T-helper 17 cell (primary cell): Measurements from ENCODE around the gene MAMSTR. TPM values are rescaled to one million over a fixed set of nuclear protein-coding genes. Genes with fewer than 3 reads are reported as not detected.
"Not testable (repeated sequence)": the region's sequence is repeated elsewhere in the genome, so short reads cannot be mapped to it uniquely, and the experiment has no call there.

Source experiments
- ATAC-seq: fragments of 150-1000 bp; cut with Tn5 transposase; 2 replicates; pipeline ENCODE4 v1.10.0; 2021; ENCODE audit warnings: mild to moderate bottlenecking, moderate library complexity
- DNase-seq, 3 donors: peaks; one replicate each; pipeline versions ENCODE4 v3.0.0 to v3.0.0-alpha.2; 2020 to 2021
- H3K9me3 ChIP-seq: one replicate; pipeline ENCODE4 v1.7.0; 2013; ENCODE audit warnings: low read length, mild to moderate bottlenecking; ENCODE audit not compliant: control insufficient read depth, poor library complexity, severe bottlenecking
- H3K27ac Mint-ChIP-seq: one replicate; pipeline ENCODE4 v1.8.0; 2022; ENCODE audit warnings: mild to moderate bottlenecking, moderate library complexity, mixed read lengths
- H3K27me3 Mint-ChIP-seq: one replicate; pipeline ENCODE4 v1.8.0; 2022; ENCODE audit warnings: mixed read lengths
- H3K36me3 Mint-ChIP-seq: one replicate; pipeline ENCODE4 v1.8.0; 2022; ENCODE audit warnings: low read depth, mixed read lengths
- H3K4me1 Mint-ChIP-seq: one replicate; pipeline ENCODE4 v1.8.0; 2022; ENCODE audit warnings: mild to moderate bottlenecking, mixed read lengths
- H3K4me3 Mint-ChIP-seq: one replicate; pipeline ENCODE4 v1.8.0; 2022; ENCODE audit warnings: mild to moderate bottlenecking, moderate library complexity, mixed read lengths
- total RNA-seq, 4 donors: library from RNA in 2 of 4; stranded (reverse) in 2 of 4; gene quantifications; one replicate each; pipeline ENCODE4 v1.2.3 and lab custom pipeline; 2022 to 2026

The MAMSTR gene
- total RNA-seq, 2 donors from 2014 or later, result 0.42 to 0.60 TPM

DNA sequence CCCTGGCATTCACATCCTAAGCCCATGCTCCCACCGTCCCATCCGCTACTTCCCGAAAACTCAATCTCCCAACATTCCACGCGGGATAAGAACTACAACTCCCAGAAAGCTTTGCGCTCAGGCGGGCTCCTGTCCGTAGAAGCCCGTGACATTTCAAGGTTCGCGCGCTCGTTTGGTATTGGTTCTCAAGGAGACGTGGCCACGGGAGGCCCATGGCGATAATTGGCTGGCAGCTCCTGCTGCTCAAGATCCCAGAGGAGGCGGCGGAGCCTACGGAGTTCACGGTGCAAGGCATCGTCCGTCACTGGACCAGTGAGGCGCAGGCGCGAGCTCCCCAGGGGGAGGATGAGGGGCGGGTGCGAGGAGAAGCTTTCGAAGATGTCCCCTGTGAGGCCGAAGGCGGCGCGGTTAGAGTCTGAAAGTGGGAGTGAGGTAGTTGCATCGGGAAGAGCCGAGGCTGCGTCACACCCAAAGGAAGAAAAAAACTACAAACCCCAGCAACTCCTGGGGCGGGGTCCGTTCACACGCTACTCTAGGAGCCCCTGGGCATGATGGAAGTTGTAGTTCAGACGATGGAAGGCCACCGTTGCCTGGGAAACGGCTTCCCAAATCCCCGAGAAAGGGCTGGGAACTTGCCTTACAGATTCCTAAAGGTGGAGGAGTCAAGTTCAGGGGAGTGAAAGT is 1.2 kb upstream of the MAMSTR start:
- Mint-ChIP-seq H3K36me3 (no peaks in the 10 kb centered on the region), H3K27me3 (no peaks in the 10 kb centered on the region), H3K4me1 (peaks cover 16% of the 10 kb centered on the region), H3K27ac (peak overlapping the region; percentile 93), H3K4me3 (peak overlapping the region; percentile 94)
- ATAC-seq, result peak; percentile 91
- H3K9me3 ChIP-seq, result no peaks in the 10 kb centered on the region
- peak; percentile 77 to 85 (median 82) for DNase-seq

DNA sequence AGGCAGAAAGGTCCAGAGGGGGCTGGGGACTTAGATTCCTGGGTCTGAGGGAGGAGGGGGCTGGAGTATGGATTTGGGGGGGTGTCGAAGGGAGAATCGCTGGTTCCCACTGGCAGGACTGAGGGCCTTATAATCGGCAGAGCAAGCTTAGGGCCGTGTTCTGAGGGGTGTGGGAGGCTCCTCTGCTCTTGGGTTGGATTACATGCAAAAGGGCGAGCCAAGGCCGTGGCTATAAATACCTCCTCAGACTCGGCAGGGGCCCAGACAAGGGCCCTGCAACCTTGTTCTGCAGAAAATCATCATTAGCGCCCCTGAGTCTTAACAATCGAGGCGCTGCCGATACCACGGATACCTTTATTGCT is 707 bp upstream of the MAMSTR start:
- no peaks in the 10 kb centered on the region for H3K27me3 Mint-ChIP-seq
- H3K4me3 Mint-ChIP-seq, result peak overlapping the region; percentile 94
- peaks cover 15% of the 10 kb centered on the region for H3K4me1 Mint-ChIP-seq
- no peaks in the 10 kb centered on the region for H3K9me3 ChIP-seq
- DNase-seq, result no peak
- peak overlapping the region; percentile 93 for H3K27ac Mint-ChIP-seq
- no peaks in the 10 kb centered on the region for H3K36me3 Mint-ChIP-seq
- peak; percentile 1 for ATAC-seq

DNA sequence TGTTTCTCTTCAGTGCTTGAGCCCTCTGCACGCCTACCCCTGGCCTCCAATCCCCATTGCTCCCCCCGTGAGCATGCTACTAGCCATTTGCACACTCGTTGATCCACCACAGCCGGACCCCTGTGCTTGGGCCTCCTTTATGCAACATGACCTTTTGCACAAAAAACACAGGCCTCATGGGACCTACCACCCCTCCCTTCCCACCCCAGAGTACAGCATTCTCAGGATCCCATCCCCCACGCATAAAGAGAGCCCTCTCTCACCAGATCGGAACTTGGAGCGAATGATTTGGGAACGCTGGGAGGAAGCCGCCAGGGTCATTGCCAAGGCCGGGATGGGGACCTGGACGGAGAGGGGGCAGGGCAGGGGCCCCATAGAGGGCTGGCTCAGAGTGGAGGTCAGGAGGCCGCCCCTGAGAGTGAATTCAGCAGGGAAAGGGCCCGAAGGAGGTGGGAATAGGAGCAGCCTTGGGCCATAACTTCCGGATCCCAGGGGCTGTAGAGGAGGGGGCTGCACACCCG is 754 bp downstream of the MAMSTR start:
- H3K27me3 Mint-ChIP-seq, result no peaks in the 10 kb centered on the region
- peak overlapping the region; percentile 39 for H3K4me3 Mint-ChIP-seq
- H3K36me3 Mint-ChIP-seq, result no peaks in the 10 kb centered on the region
- ATAC-seq (no peak), DNase-seq (no peak)
- H3K9me3 ChIP-seq, result no peaks in the 10 kb centered on the region
- no peak overlapping the region for H3K27ac Mint-ChIP-seq
- peaks cover 18% of the 10 kb centered on the region for H3K4me1 Mint-ChIP-seq

DNA sequence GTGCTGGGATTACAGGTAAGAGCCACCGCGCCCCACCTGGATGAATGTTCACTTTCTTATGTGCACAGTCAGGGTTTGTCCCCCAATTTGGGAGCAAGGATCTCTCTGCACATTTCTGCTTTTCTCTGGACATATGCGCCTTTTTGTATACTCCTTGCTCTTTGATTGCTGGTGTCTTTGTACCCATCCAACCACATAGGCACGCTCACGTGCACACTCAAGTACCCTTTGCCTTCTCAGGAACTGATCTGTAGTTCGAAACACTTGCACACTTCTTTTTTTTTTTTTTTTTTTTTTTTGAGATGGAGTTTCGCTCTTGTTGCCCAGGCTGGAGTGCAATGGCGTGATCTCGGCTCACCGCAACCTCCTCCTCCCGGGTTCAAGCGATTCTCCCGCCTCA is 1.4 kb downstream of the MAMSTR start:
- not testable (repeated sequence) for H3K4me3 Mint-ChIP-seq, H3K36me3 Mint-ChIP-seq, DNase-seq, H3K9me3 ChIP-seq, H3K27me3 Mint-ChIP-seq, H3K27ac Mint-ChIP-seq, ATAC-seq
- peaks cover 19% of the 10 kb centered on the region for H3K4me1 Mint-ChIP-seq

DNA sequence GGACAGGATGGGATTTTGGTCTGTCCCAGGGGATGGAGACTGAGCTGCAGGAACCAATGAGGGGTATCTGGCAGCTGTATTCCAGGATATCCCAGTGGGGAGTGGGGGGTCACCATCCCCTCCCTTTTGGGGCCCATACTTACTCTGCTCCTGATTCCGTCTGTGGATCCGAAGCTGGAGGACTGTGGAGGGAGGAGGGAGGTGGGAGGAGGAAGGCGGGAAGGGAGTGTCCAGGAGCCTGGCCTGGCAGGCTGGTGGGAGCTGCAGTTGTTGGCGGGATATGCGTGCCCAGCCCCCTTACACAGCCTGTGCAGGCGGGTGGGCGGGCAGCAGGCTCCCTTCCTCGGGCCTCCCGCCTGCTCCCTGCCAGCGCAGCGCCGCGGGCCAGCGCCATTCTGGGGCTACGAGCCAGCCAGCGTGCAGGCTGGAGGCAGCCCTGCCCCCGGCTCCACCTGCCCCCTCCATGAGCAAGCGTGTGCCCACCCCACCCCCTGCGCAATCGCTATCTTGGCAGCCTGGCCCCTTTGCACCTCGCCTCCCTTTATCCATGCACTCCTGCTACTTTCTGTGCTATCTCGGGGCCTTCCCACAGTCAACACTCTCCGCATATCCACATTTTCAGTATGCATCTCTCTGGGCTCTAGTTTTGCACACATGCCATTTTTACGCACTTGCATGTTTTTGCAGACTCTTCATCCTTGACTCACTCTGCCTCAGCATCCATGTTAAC is 2.8 kb downstream of the MAMSTR start:
- ATAC-seq (no peak), DNase-seq (no peak)
- H3K9me3 ChIP-seq, result no peaks in the 10 kb centered on the region
- Mint-ChIP-seq H3K27me3 (no peaks in the 10 kb centered on the region), H3K4me3 (peak overlapping the region; percentile 25), H3K36me3 (no peaks in the 10 kb centered on the region), H3K27ac (no peak overlapping the region), H3K4me1 (peaks cover 25% of the 10 kb centered on the region)

DNA sequence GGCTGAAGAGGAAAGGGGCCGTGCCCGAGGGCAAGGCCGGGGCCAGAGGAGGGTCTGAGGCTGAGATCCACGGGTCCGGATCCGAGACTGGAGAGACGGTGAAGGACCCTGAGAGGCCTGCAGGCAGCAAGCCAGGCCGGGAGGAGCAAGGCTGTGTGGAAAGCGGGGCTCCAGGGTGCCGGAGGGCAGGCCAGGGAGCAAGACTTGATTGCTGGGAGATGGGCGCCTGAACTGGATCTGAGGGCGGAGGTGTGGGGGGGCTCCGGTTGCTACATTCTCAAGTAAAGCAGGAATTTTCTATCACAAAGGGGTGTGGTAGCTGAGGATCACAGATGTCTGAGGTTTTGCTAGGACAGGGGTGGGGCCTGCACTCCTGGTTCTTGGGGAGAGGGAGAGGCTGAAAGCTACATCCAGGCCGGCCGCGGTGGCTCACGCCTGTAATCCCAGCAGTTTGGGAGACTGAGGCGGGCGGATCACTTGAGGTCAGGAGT is 3.8 kb downstream of the MAMSTR start:
- H3K9me3 ChIP-seq, result no peaks in the 10 kb centered on the region
- H3K36me3 Mint-ChIP-seq, result no peaks in the 10 kb centered on the region
- DNase-seq (no peak), ATAC-seq (no peak)
- H3K4me1 Mint-ChIP-seq, result peaks cover 21% of the 10 kb centered on the region
- H3K27me3 Mint-ChIP-seq, result no peaks in the 10 kb centered on the region
- no peak overlapping the region for H3K27ac Mint-ChIP-seq
- no peak overlapping the region for H3K4me3 Mint-ChIP-seq

DNA sequence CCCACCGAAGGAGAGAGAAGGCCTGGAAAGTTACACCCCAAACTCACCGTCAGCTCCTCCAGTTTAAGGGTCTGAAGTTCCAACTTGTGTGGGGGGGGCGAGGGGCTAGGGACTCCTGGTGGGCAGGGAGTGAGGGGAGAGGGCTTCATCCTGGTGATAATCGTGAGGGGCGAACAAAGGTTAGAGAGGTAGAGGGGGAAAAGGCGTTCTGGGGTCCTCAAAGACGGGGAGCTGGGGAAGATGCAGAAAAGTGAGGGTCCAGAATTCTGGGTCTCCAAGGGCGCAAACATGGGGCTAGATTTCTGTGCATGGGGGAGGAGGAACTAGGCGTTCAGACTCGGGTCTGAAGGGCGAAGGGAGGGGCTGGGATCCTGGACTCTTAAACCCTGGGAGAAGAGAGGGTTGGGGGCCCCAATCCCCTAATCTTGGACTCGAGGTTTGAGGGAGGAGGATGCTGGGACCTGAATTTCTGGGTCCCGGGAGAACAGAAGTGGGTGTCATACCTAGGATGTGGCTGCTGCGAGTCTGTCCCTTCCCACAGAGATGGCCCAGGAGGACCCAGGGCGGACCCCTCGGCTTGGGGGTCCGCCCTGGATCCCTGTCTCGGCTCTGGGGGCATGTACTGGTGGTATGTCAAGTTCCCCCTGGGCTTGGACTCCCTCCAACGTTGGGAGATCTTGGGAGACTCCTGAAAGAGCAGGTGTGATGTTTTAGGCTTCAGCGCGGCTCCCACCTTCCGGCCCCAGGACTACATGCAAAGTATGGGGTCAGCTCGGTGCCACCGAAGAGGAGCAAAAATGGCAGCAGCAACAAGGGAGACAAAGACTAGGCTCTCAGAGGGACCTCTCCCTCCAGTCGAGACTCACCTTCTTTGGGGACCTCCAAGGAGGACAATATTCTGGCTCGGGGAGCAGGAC is 4.5 kb downstream of the MAMSTR start:
- Mint-ChIP-seq H3K27me3 (no peaks in the 10 kb centered on the region), H3K4me1 (peaks cover 17% of the 10 kb centered on the region), H3K36me3 (no peaks in the 10 kb centered on the region), H3K27ac (peak overlapping the region; percentile 59), H3K4me3 (peak overlapping the region; percentile 93)
- H3K9me3 ChIP-seq, result no peaks in the 10 kb centered on the region
- DNase-seq (no peak), ATAC-seq (no peak)

DNA sequence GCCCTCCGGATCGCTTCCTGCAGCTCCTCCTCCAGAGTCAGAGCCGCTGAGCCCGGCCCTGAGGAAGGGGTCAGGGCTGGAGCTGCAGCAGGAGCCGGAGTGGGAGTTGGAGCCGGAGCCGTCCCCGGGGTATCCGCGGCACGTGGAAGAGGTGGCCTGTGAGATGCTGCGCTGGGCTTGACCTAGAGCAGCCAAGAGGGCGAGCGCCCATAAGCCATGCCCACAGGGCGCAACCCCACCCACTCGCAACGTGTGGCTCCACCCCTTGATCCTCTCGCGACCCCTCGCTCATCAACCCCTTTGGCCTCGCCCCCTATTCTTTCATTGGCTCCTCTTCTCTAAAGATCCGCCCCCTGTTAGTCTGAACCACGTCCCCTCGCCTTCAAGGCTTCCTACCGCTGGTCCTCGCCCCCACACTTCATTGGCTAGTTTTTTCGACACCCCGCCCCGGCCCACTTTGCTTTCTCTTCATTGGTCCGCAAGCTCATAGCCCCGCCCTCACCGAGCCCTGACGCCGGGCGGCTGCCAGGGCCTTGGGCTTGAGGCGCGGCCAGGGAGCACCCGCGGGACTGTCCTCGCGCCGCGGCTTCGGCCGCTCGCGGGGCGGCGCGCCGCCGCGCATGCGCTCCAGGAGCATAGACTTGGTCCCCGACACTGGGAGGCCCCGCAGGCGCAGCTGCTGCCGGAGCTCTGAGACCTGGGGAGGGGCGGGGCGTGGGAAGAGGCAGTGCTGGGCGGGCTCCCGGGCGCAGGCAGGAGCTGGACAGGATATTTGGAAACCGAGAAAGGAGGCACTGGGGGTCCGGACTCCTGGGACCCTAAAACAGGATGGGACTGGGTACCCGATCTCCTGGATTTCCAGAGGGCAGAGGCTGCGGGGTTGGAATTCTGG is 5.4 kb downstream of the MAMSTR start:
- Mint-ChIP-seq H3K4me1 (peaks cover 17% of the 10 kb centered on the region), H3K27ac (peak overlapping the region; percentile 59), H3K4me3 (peak overlapping the region; percentile 93), H3K27me3 (no peaks in the 10 kb centered on the region), H3K36me3 (no peaks in the 10 kb centered on the region)
- ATAC-seq, result peak; percentile 94
- DNase-seq, result peak; percentile 93 to 97 (median 94)
- H3K9me3 ChIP-seq, result no peaks in the 10 kb centered on the region

DNA sequence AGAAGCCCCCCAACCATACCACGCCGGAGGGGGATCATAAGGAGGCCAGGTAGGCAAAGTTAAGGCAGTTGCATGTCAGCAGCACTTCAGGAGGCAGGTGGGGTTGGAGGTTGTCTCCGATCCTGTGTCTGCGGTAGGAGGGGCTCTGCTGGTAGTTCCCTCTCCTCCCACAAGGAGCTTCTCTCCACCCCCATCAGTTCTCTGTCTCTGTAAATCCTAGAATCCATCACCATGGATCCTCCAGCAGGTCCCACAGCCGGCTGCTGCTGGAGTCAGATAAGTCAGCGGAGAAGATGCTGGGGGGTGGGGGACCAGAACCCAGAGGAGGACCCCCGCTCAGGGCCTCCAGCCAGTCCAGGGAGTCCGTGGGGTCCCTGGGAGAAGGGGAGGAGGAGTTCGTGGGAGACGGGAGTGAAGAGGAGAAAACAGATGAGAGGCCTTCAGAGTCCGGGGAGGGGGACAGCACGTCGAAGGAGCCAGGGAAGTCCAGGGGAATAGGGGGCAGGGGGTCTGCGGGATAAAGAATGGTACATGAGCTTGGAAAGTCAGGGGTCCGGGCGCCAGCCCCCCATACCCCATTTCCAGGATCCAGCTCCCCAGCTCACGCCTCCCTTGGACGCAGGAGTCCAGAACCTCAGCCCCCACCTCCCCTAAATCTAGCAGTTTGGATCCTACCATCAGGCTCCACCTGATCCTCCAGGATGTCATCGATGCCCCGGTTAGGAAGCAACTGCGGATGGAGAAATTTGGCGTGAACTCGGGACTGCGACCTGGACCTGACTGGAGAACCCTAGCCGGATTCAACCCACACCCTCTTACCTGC is 6.3 kb downstream of the MAMSTR start:
- no peaks in the 10 kb centered on the region for H3K9me3 ChIP-seq
- Mint-ChIP-seq H3K4me1 (peaks cover 15% of the 10 kb centered on the region), H3K27ac (no peak overlapping the region), H3K4me3 (peak overlapping the region; percentile 93), H3K27me3 (no peaks in the 10 kb centered on the region), H3K36me3 (no peaks in the 10 kb centered on the region)
- DNase-seq, result no peak
- ATAC-seq, result no peak

DNA sequence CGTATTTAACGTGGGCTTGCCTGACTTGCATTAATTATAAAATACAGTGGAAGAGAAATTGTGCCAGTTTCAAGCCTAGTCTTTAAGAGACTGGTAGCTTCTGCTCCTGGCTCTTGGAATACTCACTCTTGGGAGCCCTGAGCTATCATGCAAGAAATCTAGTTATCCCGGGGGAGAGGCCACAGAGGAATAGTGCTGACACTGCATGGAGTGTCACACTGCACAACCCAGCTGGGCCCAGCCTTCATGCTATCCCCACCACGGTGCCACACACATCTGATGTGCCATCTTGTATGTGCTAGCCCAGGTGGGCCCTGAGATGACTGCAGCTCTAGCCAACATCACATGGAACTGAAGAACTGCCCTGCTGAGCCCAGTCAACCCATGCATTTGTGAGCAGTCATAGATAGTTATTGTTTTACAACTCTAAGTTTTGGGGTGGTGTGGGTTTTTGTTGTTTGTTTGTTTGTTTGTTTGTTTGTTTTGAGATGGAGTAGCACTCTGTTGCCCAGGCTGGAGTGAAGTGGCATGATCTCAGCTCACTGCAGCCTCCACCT is 8.3 kb downstream of the MAMSTR start:
- Mint-ChIP-seq H3K27ac (no peak overlapping the region), H3K4me1 (peaks cover 16% of the 10 kb centered on the region), H3K36me3 (peaks cover 2% of the 10 kb centered on the region), H3K27me3 (no peaks in the 10 kb centered on the region), H3K4me3 (no peak overlapping the region)
- ATAC-seq (no peak), DNase-seq (no peak)
- no peaks in the 10 kb centered on the region for H3K9me3 ChIP-seq

DNA sequence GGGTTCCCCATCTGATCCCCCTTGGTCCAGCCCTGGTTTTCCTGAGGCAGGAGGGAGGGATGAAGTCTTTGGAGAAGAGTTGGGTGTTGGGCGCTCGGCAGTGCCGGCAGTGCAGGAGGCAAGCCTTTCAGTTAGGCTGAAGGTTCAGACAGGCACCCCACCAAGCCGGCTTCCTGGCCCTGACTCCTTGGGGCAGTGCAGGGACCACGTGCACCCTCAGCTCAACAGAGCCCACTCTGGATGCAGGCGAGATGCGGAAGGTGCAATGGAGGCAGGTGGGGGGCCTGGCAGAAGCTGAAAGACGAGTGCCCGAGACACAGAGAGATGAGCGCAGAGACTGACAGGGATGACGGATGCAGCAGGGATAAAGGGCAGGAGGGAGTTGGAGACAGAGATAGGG is 11.1 kb downstream of the MAMSTR start:
- H3K4me3 Mint-ChIP-seq, result no peak overlapping the region
- peaks cover 9% of the 10 kb centered on the region for H3K4me1 Mint-ChIP-seq
- H3K36me3 Mint-ChIP-seq, result peaks cover 4% of the 10 kb centered on the region
- no peaks in the 10 kb centered on the region for H3K9me3 ChIP-seq
- no peaks in the 10 kb centered on the region for H3K27me3 Mint-ChIP-seq
- ATAC-seq, result no peak
- H3K27ac Mint-ChIP-seq, result no peak overlapping the region
- DNase-seq, result no peak
